IMR-90 (cell line): ENCODE results near the gene TMCC1.

Experiments used
- BHLHE40 ChIP-seq: fragments of 150-350 bp; IDR thresholded peaks from 2 replicates; pipeline ENCODE4 v1.6.1; 2016; ENCODE audit warnings: mild to moderate bottlenecking, low read depth, low read length
- MAZ ChIP-seq: IDR thresholded peaks from 2 replicates; pipeline ENCODE4 v1.6.1; 2012; ENCODE audit warnings: low read depth, mild to moderate bottlenecking, low read length, improper control_type of control experiment, moderate library complexity, borderline replicate concordance
- MXI1 ChIP-seq: IDR thresholded peaks from 2 replicates; pipeline ENCODE4 v1.6.1; 2012; ENCODE audit warnings: low read depth, mild to moderate bottlenecking, low read length, moderate library complexity, borderline replicate concordance
- NFE2L2 ChIP-seq: fragments of 150-350 bp; IDR thresholded peaks from 2 replicates; pipeline ENCODE4 v1.6.1; 2016; ENCODE audit warnings: low read depth, mild to moderate bottlenecking, low read length
- POLR2A ChIP-seq: IDR thresholded peaks from 2 replicates; pipeline ENCODE4 v1.6.1; 2012; ENCODE audit warnings: mild to moderate bottlenecking, low read depth, low read length
- SMC3 ChIP-seq: fragments of 150-350 bp; IDR thresholded peaks from 2 replicates; pipeline ENCODE4 v1.6.1; 2016; ENCODE audit warnings: low read depth, mild to moderate bottlenecking, antibody characterized with exemption, low read length, moderate library complexity
- TF ChIP-seq, protein P1 (sequence below): conservative IDR thresholded peaks from 2 replicates; pipeline ENCODE4 v1.5.1; 2012; ENCODE audit warnings: mild to moderate bottlenecking, low read depth, low read length, improper control_type of control experiment
- TF ChIP-seq, protein P2 (sequence below): fragments of 150-350 bp; IDR thresholded peaks from 2 replicates; pipeline ENCODE4 v1.6.1; 2017; ENCODE audit warnings: mild to moderate bottlenecking, antibody characterized with exemption, low read length, low read depth
- TF ChIP-seq, protein P3 (sequence below): fragments of 150-350 bp; IDR thresholded peaks from 2 replicates; pipeline ENCODE4 v1.6.1; 2016; ENCODE audit warnings: low read depth, mild to moderate bottlenecking, low read length, moderate library complexity, borderline replicate concordance

DNA sequence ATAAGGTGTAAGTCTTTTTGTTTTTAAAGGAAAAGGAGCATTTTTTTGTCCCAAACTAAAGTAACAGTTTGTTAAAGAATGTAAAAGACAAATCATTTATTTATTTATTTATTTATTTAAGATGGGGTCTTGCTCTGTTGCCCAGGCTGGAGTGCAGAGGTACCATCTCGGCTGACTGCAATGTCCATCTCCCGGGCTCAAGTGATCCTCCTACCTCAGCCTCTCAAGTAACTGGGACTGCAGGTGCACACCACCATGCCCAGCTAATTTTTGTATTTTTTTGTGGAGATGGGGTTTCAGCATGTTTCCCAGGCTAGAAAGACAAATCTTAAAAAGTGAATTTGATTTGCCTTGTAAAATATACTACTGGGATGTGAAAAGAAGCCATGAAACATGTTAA is 200.8 kb downstream of the TMCC1 start:
- TF ChIP-seq, protein P1, sequence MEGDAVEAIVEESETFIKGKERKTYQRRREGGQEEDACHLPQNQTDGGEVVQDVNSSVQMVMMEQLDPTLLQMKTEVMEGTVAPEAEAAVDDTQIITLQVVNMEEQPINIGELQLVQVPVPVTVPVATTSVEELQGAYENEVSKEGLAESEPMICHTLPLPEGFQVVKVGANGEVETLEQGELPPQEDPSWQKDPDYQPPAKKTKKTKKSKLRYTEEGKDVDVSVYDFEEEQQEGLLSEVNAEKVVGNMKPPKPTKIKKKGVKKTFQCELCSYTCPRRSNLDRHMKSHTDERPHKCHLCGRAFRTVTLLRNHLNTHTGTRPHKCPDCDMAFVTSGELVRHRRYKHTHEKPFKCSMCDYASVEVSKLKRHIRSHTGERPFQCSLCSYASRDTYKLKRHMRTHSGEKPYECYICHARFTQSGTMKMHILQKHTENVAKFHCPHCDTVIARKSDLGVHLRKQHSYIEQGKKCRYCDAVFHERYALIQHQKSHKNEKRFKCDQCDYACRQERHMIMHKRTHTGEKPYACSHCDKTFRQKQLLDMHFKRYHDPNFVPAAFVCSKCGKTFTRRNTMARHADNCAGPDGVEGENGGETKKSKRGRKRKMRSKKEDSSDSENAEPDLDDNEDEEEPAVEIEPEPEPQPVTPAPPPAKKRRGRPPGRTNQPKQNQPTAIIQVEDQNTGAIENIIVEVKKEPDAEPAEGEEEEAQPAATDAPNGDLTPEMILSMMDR: no peak
- TF ChIP-seq MXI1 (no peak), SMC3 (no peak), MAZ (no peak), POLR2A (no peak), BHLHE40 (no peak), NFE2L2 (no peak)
- TF ChIP-seq, protein P2, sequence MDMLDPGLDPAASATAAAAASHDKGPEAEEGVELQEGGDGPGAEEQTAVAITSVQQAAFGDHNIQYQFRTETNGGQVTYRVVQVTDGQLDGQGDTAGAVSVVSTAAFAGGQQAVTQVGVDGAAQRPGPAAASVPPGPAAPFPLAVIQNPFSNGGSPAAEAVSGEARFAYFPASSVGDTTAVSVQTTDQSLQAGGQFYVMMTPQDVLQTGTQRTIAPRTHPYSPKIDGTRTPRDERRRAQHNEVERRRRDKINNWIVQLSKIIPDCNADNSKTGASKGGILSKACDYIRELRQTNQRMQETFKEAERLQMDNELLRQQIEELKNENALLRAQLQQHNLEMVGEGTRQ: no peak
- TF ChIP-seq, protein P3, sequence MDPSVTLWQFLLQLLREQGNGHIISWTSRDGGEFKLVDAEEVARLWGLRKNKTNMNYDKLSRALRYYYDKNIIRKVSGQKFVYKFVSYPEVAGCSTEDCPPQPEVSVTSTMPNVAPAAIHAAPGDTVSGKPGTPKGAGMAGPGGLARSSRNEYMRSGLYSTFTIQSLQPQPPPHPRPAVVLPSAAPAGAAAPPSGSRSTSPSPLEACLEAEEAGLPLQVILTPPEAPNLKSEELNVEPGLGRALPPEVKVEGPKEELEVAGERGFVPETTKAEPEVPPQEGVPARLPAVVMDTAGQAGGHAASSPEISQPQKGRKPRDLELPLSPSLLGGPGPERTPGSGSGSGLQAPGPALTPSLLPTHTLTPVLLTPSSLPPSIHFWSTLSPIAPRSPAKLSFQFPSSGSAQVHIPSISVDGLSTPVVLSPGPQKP: no peak
